Neural cell (in vitro differentiated cells): ENCODE data around the gene ATF1. TPM values are rescaled to one million over a fixed set of nuclear protein-coding genes. Genes with fewer than 3 reads are reported as not detected.

Experiments
- H2AFZ ChIP-seq: fragments of 200-600, 300-800 bp; sonication (generic), shearing (Covaris generic); 2 replicates; pipeline ENCODE4 v1.6.0; 2014; ENCODE audit warnings: low read depth, mild to moderate bottlenecking, antibody characterized with exemption, low read length, moderate library complexity
- H3F3A ChIP-seq: fragments of 200-600 bp; shearing (Covaris generic); 2 replicates; pipeline ENCODE4 v1.6.1; 2016; ENCODE audit warnings: mild to moderate bottlenecking, moderate library complexity, mixed read lengths, antibody characterized with exemption, low read length; ENCODE audit not compliant: insufficient read depth, poor library complexity, severe bottlenecking
- H3K27ac ChIP-seq: fragments of 200-600, 300-800 bp; sonication (generic), shearing (Covaris generic); 2 replicates; pipeline ENCODE4 v1.5.1; 2014; ENCODE audit warnings: mild to moderate bottlenecking, low read length, moderate library complexity
- H3K27me3 ChIP-seq: fragments of 300-800, 200-600 bp; sonication (generic), shearing (Covaris generic); 2 replicates; pipeline ENCODE4 v1.6.0; 2014; ENCODE audit warnings: mild to moderate bottlenecking, low read depth, low read length, moderate library complexity; ENCODE audit not compliant: insufficient read depth
- H3K36me3 ChIP-seq: fragments of 300-800, 200-600 bp; sonication (generic), shearing (Covaris generic); 2 replicates; pipeline ENCODE4 v1.5.1; 2014; ENCODE audit warnings: mild to moderate bottlenecking, antibody characterized with exemption, low read length, moderate library complexity; ENCODE audit not compliant: insufficient read depth
- H3K4me2 ChIP-seq: fragments of 300-800, 200-600 bp; sonication (generic), shearing (Covaris generic); 2 replicates; pipeline ENCODE4 v1.6.0; 2014; ENCODE audit warnings: mild to moderate bottlenecking, low read length
- H3K4me3 ChIP-seq: fragments of 300-800, 200-600 bp; sonication (generic), shearing (Covaris generic); 2 replicates; pipeline ENCODE4 v1.5.1; 2014; ENCODE audit warnings: mild to moderate bottlenecking, low read length, moderate library complexity
- H3K79me2 ChIP-seq: fragments of 200-600 bp; shearing (Covaris generic); replicated peaks from 2 replicates; pipeline ENCODE4 v1.6.0; 2014; ENCODE audit warnings: mild to moderate bottlenecking, low read length, moderate library complexity; ENCODE audit not compliant: insufficient read depth
- H3K9ac ChIP-seq: fragments of 300-800, 200-600 bp; sonication (generic), shearing (Covaris generic); 2 replicates; pipeline ENCODE4 v1.6.1; 2016; ENCODE audit warnings: mild to moderate bottlenecking, low read length, mixed read lengths
- H3K9me2 ChIP-seq: fragments of 200-600 bp; shearing (Covaris generic); 2 replicates; pipeline ENCODE4 v1.6.1; 2016; ENCODE audit warnings: mild to moderate bottlenecking, low read length, mixed read lengths; ENCODE audit not compliant: insufficient read depth
- H3K9me3 ChIP-seq: fragments of 200-600, 300-800 bp; sonication (generic), shearing (Covaris generic); 2 replicates; pipeline ENCODE4 v1.6.1; 2016; ENCODE audit warnings: mild to moderate bottlenecking, mixed run types, low read length, moderate library complexity, mixed read lengths
- H4K20me1 ChIP-seq: fragments of 200-600 bp; shearing (Covaris generic); 2 replicates; pipeline ENCODE4 v1.6.1; 2016; ENCODE audit warnings: mild to moderate bottlenecking, mixed run types; ENCODE audit not compliant: insufficient read depth
- CTCF ChIP-seq: fragments of 450-650 bp; IDR thresholded peaks from 2 replicates; pipeline ENCODE4 v1.5.1; 2014; ENCODE audit warnings: antibody characterized with exemption, mild to moderate bottlenecking, moderate library complexity; ENCODE audit not compliant: poor library complexity, severe bottlenecking
- EP300 ChIP-seq: fragments of 450-650 bp; conservative IDR thresholded peaks from 2 replicates; pipeline ENCODE4 v1.6.1; 2014; ENCODE audit warnings: antibody characterized with exemption, mild to moderate bottlenecking, moderate library complexity; ENCODE audit not compliant: poor library complexity, severe bottlenecking
- EZH2 ChIP-seq: fragments of 200-600, 300-800 bp; shearing (Covaris generic), sonication (generic); IDR thresholded peaks from 2 replicates; pipeline ENCODE4 v1.6.1; 2014; ENCODE audit warnings: antibody characterized with exemption, low read length, borderline replicate concordance, mild to moderate bottlenecking; ENCODE audit not compliant: insufficient read depth, poor library complexity, severe bottlenecking
- MXI1 ChIP-seq: fragments of 450-650 bp; conservative IDR thresholded peaks from 2 replicates; pipeline ENCODE4 v1.6.1; 2014; ENCODE audit warnings: antibody characterized with exemption, mild to moderate bottlenecking; ENCODE audit not compliant: poor library complexity, severe bottlenecking
- POLR2AphosphoS5 ChIP-seq: IDR thresholded peaks from 2 replicates; pipeline ENCODE4 v1.6.1; 2012
- RAD21 ChIP-seq: fragments of 450-650 bp; conservative IDR thresholded peaks from 2 replicates; pipeline ENCODE4 v1.6.1; 2014; ENCODE audit warnings: antibody characterized with exemption, mild to moderate bottlenecking, moderate library complexity
- REST ChIP-seq: IDR thresholded peaks from 2 replicates; pipeline ENCODE4 v1.6.1; 2012; ENCODE audit warnings: borderline replicate concordance
- SMC3 ChIP-seq: fragments of 450-650 bp; conservative IDR thresholded peaks from 2 replicates; pipeline ENCODE4 v1.6.1; 2014; ENCODE audit warnings: antibody characterized with exemption, mild to moderate bottlenecking, moderate library complexity; ENCODE audit not compliant: poor library complexity
- TAF1 ChIP-seq: IDR thresholded peaks from 2 replicates; pipeline ENCODE4 v1.6.1; 2012; ENCODE audit warnings: low read depth
- polyA plus RNA-seq: library from polyadenylated mRNA; depleted of rRNA; stranded (reverse); fragments of >200 nt; gene quantifications from 2 replicates; pipeline ENCODE4 v1.2.3, GENCODE V29; 2014

Gene ATF1
- polyA plus RNA-seq, 1 donor from 2014 or later, result 11.3 TPM

- Histone ChIP-seq H3K9me3 (peaks cover 12% of the 10 kb centered on the region), H3K36me3 (peaks cover 26% of the 10 kb centered on the region), H4K20me1 (no peaks in the 10 kb centered on the region), H3K9me2 (no peaks in the 10 kb centered on the region), H3K4me3 (no peak overlapping the region), H3K4me2 (no peak overlapping the region), H2AFZ (no peak overlapping the region), H3K27me3 (no peaks in the 10 kb centered on the region), H3K9ac (no peak overlapping the region), H3K27ac (no peak overlapping the region), H3K79me2 (no peaks in the 10 kb centered on the region), H3F3A (no peaks in the 10 kb centered on the region)
- TF ChIP-seq REST, result no peak
- TF ChIP-seq EP300, result no peak
- no peak for TF ChIP-seq CTCF
- TF ChIP-seq EZH2, result no peak
- no peak for TF ChIP-seq TAF1
- TF ChIP-seq SMC3, result no peak
- TF ChIP-seq POLR2AphosphoS5, result no peak
- no peak for TF ChIP-seq RAD21
- TF ChIP-seq MXI1, result no peak
Measured at GRCh38 chr12:50799908-50800307, 36.0 kb downstream of the ATF1 start.

GRCh38 chr12:50803230-50803875 is 39.5 kb downstream of the ATF1 start:
- no peak overlapping the region for H2AFZ ChIP-seq
- no peaks in the 10 kb centered on the region for H3K27me3 ChIP-seq
- H3K36me3 ChIP-seq, result peaks cover 15% of the 10 kb centered on the region
- no peaks in the 10 kb centered on the region for H3K9me2 ChIP-seq
- H3K9me3 ChIP-seq, result peaks cover 12% of the 10 kb centered on the region
- no peaks in the 10 kb centered on the region for H3K79me2 ChIP-seq
- H3F3A ChIP-seq, result no peaks in the 10 kb centered on the region
- H4K20me1 ChIP-seq, result no peaks in the 10 kb centered on the region
- no peak overlapping the region for H3K9ac ChIP-seq
- TF ChIP-seq EP300 (no peak), SMC3 (no peak), MXI1 (no peak), RAD21 (no peak), CTCF (no peak), REST (no peak), EZH2 (no peak), TAF1 (no peak), POLR2AphosphoS5 (no peak)
- H3K4me2 ChIP-seq, result no peak overlapping the region
- no peak overlapping the region for H3K4me3 ChIP-seq
- H3K27ac ChIP-seq, result no peak overlapping the region
